Stimulated activated CD8-positive, alpha-beta memory T cell treated with anti-CD3 and anti-CD28 coated beads, Interleukin-4, amount 100 ng/mL, for 1 hour (primary cell): ENCODE results near the gene ZP3.
"Not testable (repeated sequence)": the region's sequence is repeated elsewhere in the genome, so short reads cannot be mapped to it uniquely, and the experiment has no call there.

Source experiments
- DNase-seq, 2 donors: peaks; one replicate each; pipeline ENCODE4 v3.0.0-alpha.2; 2020; ENCODE audit warnings: low read depth in 2 of 2, low spot score in 1 of 2

ZP3 gene

GRCh38 chr7:76403780-76404494, 20.8 kb upstream of the ZP3 start:
- no peak for DNase-seq

- DNase-seq: no peak
Measured at GRCh38 chr7:76405738-76406137, 19.0 kb upstream of the ZP3 start.

- no peak for DNase-seq
Measured at GRCh38 chr7:76407718-76408117, 17.0 kb upstream of the ZP3 start.

GRCh38 chr7:76408121-76408560, 16.6 kb upstream of the ZP3 start:
- no peak for DNase-seq

DNA sequence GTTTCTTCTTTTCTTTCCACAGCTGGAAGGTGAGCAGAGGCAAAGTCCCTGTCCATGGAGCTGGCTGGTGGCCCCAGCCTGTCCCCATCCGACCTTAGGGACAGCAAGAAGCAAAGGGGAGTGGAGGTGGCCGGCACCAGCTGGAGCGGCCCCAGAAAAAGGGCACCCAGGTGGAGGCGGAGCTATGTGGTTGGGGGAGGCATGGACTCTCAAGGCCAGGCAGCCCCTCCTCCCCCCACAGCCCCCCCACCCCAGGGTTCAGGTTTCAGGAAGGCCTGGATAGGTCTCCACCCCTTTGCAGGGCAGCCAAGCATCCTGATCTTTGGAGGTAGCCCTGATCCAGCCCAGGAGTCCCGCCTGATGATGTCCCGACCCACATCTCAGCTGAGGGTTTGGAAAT, 15.2 kb upstream of the ZP3 start, which contains the start of gene SSC4D:
TSS of gene SSC4D (minus strand) at position 161 of the 400 bp plus-strand sequence. CDS start 5,258 bp downstream, outside the sequence.
- no peak for DNase-seq

GRCh38 chr7:76411626-76412025, 13.1 kb upstream of the ZP3 start:
- no peak for DNase-seq

GRCh38 chr7:76412249-76412648, 12.5 kb upstream of the ZP3 start:
- no peak for DNase-seq

DNA sequence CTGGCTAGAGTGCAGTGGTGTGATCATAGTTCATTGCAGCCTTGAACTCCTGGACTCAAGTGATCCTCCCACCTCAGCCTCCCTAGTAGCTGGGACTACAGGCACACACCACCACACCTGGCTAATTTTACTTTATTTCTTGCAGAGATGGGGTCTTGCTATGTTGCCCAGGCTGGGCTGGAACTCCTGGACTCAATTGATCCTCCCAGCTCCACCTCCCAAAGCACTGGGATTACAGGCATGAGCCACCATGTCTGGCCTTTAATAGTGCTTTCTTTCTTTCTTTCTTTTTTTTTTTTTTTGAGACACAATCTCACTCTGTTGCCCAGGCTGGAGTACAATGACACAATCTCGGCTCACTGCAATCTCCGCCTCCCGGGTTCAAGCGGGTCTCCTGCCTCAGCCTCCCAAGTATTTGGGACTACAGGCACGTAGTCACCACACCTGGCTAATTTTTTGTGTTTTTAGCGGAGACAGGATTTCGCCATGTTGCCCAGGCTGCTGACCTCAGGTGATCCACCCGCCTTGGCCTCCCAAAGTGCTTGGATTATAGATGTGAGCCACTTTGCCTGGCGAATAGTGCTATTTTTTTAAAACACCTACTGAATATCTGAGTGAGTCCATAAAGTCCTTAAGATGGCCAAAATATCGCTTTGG, 7.0 kb upstream of the ZP3 start:
- not testable (repeated sequence) for DNase-seq

GRCh38 chr7:76421097-76421496, 3.7 kb upstream of the ZP3 start:
- DNase-seq: not testable (repeated sequence)

GRCh38 chr7:76423666-76424412, 911 bp upstream of the ZP3 start:
- DNase-seq: no peak

- DNase-seq: no peak
Measured at GRCh38 chr7:76425156-76425555, 406 bp downstream of the ZP3 start.

GRCh38 chr7:76425558-76425957, 808 bp downstream of the ZP3 start:
- DNase-seq: not testable (repeated sequence)

DNA sequence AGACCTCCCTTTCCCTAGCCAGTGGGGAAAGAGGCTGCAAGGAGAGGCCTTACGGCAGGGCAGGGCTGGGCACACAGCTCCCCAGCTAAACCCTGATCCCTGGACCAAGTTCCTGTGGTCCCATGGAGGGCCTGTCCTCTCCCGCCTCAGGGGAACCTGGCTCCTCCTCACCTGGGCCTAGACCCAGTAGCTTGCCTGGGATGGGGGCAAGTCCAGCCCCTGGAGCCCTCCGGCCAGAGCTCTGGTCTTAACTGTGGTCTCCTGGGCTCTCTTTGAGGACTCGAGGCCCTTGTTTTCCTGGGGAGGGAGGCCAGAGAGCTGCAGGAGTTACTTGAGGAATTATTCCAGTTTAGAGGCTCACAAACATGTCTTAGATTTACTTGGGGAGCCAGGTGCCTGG, 1.5 kb downstream of the ZP3 start:
- no peak for DNase-seq

- DNase-seq: no peak
Measured at GRCh38 chr7:76427635-76428034, 2.9 kb downstream of the ZP3 start.

DNA sequence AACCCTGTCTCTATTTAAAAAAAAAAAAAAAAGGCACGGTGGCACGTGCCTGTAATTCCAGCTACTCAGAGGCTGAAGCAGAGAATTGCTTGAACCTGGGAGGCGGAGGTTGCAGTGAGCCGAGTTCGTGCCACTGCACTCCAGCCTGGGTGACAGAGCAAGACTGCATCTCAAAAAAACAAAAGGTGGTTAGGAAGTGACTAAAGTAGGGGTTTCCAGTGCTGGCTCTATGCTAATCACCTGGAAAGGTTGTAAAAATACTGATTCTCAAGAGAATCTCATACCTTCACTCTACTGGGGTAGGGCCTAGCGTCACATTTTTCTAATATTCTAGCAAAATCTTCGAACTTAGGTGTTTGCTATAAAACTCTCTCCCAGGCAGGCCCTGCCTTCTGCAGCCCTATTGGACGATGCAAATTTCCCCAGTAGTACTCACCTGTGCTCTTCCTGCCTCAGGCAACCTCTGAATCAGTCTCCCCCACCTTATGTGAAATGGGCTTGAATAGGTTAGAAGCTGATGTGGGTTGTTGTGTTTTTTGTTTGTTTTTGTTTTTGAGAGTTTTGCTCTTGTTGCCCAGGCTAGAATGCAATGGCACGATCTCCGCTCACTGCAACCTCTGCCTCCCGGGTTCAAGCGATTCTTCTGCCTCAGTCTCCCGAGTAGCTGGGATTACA, 3.5 kb downstream of the ZP3 start:
- DNase-seq: no peak

DNA sequence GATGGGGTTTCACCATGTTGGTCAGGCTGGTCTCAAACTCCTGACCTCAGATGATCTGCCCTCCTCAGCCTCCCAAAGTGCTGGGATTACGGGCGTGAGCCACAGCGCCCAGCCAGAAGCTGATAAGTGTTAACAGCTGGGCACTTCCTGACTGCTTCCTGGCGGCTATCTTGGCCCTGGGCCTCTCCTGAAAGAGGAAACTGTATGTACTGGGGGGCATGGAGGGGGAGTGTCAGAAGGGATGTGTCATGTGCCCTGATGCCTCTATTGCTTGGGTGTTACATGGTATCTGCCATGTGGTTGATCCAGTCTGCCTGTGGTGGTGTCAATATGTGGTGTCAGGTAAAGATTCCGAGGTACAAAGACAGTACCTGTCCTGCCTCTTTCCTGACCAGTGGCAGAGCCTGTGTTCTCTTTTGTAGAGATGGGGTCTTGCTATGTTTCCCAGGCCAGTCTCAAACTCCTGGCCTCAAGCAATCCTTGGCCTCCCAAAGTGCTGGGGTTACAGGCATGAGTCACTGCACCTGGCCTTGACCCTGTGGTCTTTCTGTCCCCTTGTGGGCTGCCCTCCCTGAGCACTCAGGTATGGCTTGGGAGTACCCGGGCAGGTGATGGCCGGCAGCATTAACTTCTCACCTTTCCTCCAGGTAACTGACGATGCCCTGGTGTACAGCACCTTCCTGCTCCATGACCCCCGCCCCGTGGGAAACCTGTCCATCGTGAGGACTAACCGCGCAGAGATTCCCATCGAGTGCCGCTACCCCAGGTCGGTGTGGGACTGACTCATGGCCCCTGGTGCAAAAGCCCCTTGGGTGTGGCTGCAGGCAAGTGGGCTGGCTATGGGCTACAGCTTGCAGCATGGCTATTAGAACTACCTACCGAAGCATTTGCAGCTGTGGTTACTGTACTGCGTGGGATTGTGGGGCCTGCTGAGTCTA, 4.4 kb downstream of the ZP3 start:
- no peak for DNase-seq

DNA sequence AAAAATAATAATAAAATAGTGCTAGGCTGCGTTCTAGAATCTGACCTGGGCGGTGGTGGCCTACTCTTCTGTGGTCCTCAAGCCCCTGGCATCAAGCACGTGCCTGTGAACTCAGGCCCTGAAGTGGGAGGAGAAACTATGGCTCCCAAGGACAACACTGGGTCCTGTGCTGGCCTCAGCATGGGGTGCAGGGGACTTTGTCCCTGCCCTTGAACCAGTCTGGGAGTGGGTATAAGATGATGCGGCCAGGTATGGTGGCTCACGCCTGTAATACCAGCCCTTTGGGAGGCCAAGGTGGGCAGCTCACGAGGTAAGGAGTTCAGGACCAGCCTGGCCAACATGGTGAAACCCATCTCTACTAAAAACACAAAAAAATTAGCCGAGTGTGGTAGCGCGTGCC, 5.5 kb downstream of the ZP3 start:
- DNase-seq: no peak

GRCh38 chr7:76430836-76431235, 6.1 kb downstream of the ZP3 start:
- no peak for DNase-seq

- peak in 1 of 2 donors; percentile 34 for DNase-seq
Measured at GRCh38 chr7:76437873-76438272, 13.1 kb downstream of the ZP3 start.
